GM12864 (cell line): ENCODE measurements around the gene LRRC47.

ENCODE experiments used
- DNase-seq: peaks from one replicate; pipeline ENCODE4 v3.0.0-alpha.2; 2011; ENCODE audit warnings: low read depth
- H3K4me3 ChIP-seq: 2 replicates; pipeline ENCODE4 v1.5.1; 2011; ENCODE audit warnings: mild to moderate bottlenecking, low read depth, low read length, control low read depth
- CTCF ChIP-seq: IDR thresholded peaks from 2 replicates; pipeline ENCODE4 v1.5.1; 2011; ENCODE audit warnings: low read depth, mild to moderate bottlenecking, moderate library complexity, low read length, control low read depth, inconsistent platforms; ENCODE audit errors: missing control alignments

LRRC47 gene

DNA sequence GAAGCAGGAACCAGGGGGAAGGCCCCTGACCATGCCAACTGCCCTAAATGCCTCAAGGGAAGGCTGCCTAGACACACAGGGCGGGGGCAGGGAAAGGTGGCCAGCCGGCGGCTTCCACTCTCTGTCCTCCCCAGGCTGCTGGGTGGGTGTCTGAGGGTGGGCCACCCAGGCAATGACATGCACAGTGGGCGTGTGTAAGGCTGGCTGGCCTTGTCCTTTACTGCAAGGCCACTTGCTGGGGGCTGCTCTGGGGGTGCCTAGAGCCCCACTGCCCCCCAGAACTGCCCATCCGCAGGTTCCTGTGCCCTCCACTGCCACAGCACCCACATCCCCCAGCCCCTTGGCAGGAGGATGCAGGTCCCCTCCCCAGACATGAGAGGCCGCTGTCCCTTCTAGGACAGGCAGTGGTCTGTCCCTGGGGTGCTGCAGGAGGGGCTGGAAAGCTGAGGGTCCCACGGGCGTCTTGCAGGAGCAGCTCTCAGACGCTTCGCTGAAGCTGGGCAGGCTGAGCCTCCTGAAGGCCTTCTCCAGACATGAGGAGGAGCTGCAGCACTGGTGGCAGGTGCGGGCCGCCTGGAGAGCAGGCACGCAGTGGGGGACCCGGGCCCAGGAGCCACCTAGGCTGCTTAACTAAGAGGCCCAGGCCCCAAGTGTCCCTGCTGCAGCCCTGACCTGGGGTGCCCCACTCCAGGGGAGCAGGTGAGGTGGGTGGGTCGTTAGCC is 34.0 kb downstream of the LRRC47 start:
- DNase-seq: no peak
- no peak for TF ChIP-seq CTCF
- H3K4me3 ChIP-seq: no peak overlapping the region

GRCh38 chr1:3761296-3762010 is 34.8 kb downstream of the LRRC47 start:
- DNase-seq: no peak
- no peak for TF ChIP-seq CTCF
- no peak overlapping the region for H3K4me3 ChIP-seq

DNA sequence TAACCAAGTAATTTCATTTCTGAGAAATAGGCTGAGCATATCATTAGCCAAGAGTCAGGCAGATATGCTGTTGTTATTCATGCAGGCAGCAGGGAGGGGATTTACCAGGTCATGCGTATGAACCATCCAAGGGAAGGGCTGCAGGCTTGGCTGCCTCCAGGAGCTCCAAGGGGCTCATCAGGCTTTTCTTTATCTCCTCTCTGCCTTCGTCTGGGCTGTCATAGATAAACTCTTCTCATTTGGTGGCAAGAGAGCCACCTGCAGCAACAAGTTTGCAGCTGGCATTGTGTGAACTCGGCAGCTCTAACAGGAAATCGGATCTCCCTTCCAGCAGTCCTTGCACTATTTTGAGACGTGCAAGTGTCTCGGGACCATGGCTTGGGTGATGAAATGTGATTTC is 36.5 kb downstream of the LRRC47 start:
- DNase-seq: no peak
- no peak for TF ChIP-seq CTCF
- no peak overlapping the region for H3K4me3 ChIP-seq

DNA sequence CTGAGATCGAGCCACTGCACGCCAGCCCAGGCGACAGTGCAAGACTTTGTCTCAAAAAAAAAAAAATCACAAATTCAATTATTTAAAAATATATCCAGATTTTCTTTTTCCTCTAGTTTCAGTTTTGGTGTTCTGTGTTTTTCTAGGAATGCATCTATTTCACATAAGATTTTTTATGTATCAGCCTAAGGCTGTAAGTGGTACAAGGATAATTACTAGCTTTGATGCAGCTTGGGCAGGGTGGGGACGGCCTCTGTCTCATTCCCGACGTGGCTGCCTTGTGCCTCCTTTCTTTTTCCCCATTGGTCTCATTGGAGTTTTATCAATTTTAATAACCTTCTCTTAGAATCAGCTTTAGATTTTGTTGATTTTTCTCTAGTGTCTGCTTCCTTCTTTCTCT is 37.1 kb downstream of the LRRC47 start:
- no peak for TF ChIP-seq CTCF
- DNase-seq: no peak
- H3K4me3 ChIP-seq: no peak overlapping the region

DNA sequence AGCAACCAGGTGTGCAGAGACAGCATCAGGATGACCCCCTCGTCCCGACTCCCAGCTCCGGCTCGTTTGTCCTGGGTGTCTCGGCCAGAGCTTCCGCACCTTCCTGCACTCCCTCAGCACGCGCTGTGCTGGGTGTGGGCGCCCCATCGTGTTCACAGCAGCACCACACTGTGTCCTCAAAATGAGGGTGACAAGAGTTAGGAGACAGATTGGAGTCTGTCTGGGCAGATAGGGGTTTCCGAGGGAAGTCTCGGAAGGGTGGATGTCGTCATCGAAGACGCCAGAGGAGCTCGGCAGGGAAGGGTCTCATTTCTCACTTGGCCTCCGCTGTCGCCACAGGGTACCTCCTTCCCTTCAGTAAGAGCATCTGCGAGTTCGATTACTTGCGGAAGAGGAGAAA is 39.9 kb downstream of the LRRC47 start:
- no peak overlapping the region for H3K4me3 ChIP-seq
- no peak for DNase-seq
- TF ChIP-seq CTCF: no peak

DNA sequence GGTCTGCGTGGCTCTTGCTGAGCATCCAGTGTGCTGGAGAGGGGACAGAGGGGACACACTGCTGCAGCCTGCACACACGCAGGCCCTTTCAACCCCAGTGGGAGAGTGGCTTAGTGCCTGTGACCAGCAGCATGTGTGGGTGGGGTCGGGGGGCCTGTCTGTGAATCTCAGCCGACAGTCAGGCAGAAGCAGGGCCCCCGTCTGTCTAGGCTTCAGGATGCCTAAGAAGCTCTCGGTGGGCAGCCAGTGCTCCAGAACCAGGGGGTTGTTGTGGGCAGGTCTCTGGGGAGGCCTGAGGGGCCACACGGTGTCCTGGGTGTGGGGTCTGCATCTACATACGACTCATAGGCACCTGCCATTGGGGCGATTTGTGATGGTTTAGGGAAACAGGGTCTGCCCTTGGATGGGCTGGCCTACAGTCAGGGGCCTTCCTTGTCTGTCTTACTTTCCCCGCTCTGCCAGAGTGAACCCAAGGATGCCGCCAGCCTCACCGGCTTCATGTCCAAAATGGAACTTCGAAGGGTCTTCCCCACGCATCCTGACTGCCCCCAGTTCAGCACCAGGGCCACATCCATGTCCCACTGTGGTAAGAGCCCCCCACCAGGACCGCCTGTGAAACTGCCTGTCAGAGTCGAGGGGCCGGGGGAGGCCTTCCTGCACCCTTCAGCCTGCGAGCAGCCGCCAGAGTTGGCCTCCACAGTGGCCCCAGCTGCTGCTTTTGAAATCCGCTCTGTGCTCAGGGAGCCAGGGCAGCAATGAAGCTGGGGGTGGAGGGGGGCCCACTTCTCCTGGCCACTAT is 42.4 kb downstream of the LRRC47 start:
- TF ChIP-seq CTCF: no peak
- no peak overlapping the region for H3K4me3 ChIP-seq
- no peak for DNase-seq
